Measurements from ENCODE around the gene NRG2.

DNA sequence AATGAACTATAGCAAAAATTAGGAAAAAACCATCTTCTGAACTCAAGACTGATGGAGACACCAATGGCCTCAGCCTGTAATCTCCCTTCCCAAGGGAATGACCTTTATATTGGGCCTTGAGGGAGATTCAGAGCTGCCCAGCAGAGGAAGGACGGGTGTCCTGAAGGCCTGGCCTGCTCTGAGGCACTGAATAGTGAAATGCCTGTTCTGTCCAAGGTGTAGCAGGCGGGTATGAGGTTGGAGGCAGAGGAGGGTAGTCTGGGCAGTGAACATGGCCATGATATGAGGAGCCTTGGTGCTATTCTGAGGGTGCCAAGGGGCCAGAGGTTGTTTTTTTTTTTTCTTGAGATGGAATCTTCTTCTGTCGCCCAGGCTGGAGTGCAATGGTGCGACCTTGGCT, 222.5 kb downstream of the NRG2 start:
- TF ChIP-seq, protein P1, sequence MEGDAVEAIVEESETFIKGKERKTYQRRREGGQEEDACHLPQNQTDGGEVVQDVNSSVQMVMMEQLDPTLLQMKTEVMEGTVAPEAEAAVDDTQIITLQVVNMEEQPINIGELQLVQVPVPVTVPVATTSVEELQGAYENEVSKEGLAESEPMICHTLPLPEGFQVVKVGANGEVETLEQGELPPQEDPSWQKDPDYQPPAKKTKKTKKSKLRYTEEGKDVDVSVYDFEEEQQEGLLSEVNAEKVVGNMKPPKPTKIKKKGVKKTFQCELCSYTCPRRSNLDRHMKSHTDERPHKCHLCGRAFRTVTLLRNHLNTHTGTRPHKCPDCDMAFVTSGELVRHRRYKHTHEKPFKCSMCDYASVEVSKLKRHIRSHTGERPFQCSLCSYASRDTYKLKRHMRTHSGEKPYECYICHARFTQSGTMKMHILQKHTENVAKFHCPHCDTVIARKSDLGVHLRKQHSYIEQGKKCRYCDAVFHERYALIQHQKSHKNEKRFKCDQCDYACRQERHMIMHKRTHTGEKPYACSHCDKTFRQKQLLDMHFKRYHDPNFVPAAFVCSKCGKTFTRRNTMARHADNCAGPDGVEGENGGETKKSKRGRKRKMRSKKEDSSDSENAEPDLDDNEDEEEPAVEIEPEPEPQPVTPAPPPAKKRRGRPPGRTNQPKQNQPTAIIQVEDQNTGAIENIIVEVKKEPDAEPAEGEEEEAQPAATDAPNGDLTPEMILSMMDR (IDR thresholded peaks at IDR 0.05 in 2 of 3, conservative IDR thresholded peaks at IDR 0.05 in 1 of 3; ENCODE audit: borderline replicate concordance in 1 of 3, insufficient read depth in 1 of 3, low read depth in 2 of 3, low read length in 2 of 3), result no peak
- TF ChIP-seq POLR2AphosphoS5 (IDR thresholded peaks at IDR 0.05; ENCODE audit: low read depth, low read length) (no peak), POLR2A (IDR thresholded peaks at IDR 0.05; ENCODE audit: borderline replicate concordance, extremely low read depth, insufficient read depth, insufficient read length) (no peak), JUND (IDR thresholded peaks at IDR 0.05) (no peak)
- TF ChIP-seq, protein P2, sequence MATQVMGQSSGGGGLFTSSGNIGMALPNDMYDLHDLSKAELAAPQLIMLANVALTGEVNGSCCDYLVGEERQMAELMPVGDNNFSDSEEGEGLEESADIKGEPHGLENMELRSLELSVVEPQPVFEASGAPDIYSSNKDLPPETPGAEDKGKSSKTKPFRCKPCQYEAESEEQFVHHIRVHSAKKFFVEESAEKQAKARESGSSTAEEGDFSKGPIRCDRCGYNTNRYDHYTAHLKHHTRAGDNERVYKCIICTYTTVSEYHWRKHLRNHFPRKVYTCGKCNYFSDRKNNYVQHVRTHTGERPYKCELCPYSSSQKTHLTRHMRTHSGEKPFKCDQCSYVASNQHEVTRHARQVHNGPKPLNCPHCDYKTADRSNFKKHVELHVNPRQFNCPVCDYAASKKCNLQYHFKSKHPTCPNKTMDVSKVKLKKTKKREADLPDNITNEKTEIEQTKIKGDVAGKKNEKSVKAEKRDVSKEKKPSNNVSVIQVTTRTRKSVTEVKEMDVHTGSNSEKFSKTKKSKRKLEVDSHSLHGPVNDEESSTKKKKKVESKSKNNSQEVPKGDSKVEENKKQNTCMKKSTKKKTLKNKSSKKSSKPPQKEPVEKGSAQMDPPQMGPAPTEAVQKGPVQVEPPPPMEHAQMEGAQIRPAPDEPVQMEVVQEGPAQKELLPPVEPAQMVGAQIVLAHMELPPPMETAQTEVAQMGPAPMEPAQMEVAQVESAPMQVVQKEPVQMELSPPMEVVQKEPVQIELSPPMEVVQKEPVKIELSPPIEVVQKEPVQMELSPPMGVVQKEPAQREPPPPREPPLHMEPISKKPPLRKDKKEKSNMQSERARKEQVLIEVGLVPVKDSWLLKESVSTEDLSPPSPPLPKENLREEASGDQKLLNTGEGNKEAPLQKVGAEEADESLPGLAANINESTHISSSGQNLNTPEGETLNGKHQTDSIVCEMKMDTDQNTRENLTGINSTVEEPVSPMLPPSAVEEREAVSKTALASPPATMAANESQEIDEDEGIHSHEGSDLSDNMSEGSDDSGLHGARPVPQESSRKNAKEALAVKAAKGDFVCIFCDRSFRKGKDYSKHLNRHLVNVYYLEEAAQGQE (IDR thresholded peaks at IDR 0.05; ENCODE audit: low read depth), result no peak
